H9 (cell line): Measurements from ENCODE around the gene ABHD12. TPM values are rescaled to one million over a fixed set of nuclear protein-coding genes. Genes with fewer than 3 reads are reported as not detected.

Experiments
- DNase-seq: peaks from one replicate; pipeline ENCODE4 v3.0.0-alpha.2; 2017
- H2AFZ ChIP-seq: one replicate; pipeline ENCODE4 v1.6.1; 2013; ENCODE audit warnings: mild to moderate bottlenecking, low read length, control low read depth, moderate library complexity
- H2AK5ac ChIP-seq: 2 replicates; pipeline ENCODE4 v1.6.1; 2013; ENCODE audit warnings: low read length, control low read depth, mixed read lengths; ENCODE audit not compliant: insufficient read length
- H2BK120ac ChIP-seq: one replicate; pipeline ENCODE4 v1.6.1; 2013; ENCODE audit warnings: low read depth, mild to moderate bottlenecking, low read length, control low read depth, inconsistent platforms; ENCODE audit not compliant: poor library complexity, severe bottlenecking
- H2BK12ac ChIP-seq: 2 replicates; pipeline ENCODE4 v1.6.1; 2013; ENCODE audit warnings: low read length, control low read depth, mixed read lengths, low read depth; ENCODE audit not compliant: insufficient read length
- H2BK15ac ChIP-seq: 2 replicates; pipeline ENCODE4 v1.6.1; 2013; ENCODE audit warnings: low read depth, low read length, control low read depth
- H2BK20ac ChIP-seq: one replicate; pipeline ENCODE4 v1.6.1; 2013; ENCODE audit warnings: low read depth, mild to moderate bottlenecking, low read length, control low read depth, inconsistent platforms; ENCODE audit not compliant: poor library complexity, severe bottlenecking
- H2BK5ac ChIP-seq: 2 replicates; pipeline ENCODE4 v1.6.1; 2013; ENCODE audit warnings: low read length, control low read depth, mixed read lengths; ENCODE audit not compliant: insufficient read length
- H3K14ac ChIP-seq: 2 replicates; pipeline ENCODE4 v1.6.1; 2013; ENCODE audit warnings: low read length, control low read depth; ENCODE audit not compliant: insufficient read depth
- H3K18ac ChIP-seq: 2 replicates; pipeline ENCODE4 v1.6.1; 2013; ENCODE audit warnings: low read depth, mild to moderate bottlenecking, mixed read lengths, low read length, control low read depth; ENCODE audit not compliant: insufficient read length
- H3K23ac ChIP-seq: 2 replicates; pipeline ENCODE4 v1.6.1; 2013; ENCODE audit warnings: low read length, control low read depth, mixed read lengths, low read depth; ENCODE audit not compliant: insufficient read length
- H3K23me2 ChIP-seq: 2 replicates; pipeline ENCODE4 v1.6.1; 2013; ENCODE audit warnings: low read depth, mild to moderate bottlenecking, mixed read lengths, low read length, control low read depth; ENCODE audit not compliant: insufficient read length, poor library complexity, severe bottlenecking
- H3K27ac ChIP-seq: 2 replicates; pipeline ENCODE4 v1.5.1; 2013; ENCODE audit warnings: low read length, control low read depth, mixed read lengths, low read depth; ENCODE audit not compliant: insufficient read length
- H3K27me3 ChIP-seq: 2 replicates; pipeline ENCODE4 v1.6.1; 2013; ENCODE audit warnings: low read length, control low read depth, inconsistent platforms; ENCODE audit not compliant: insufficient read depth
- H3K4ac ChIP-seq: 2 replicates; pipeline ENCODE4 v1.6.1; 2013; ENCODE audit warnings: low read depth, mild to moderate bottlenecking, control low read depth, inconsistent platforms, low read length, moderate library complexity
- H3K4me1 ChIP-seq: 2 replicates; pipeline ENCODE4 v1.6.1; 2013; ENCODE audit warnings: low read length, control low read depth, inconsistent platforms; ENCODE audit not compliant: insufficient read depth
- H3K4me2 ChIP-seq: 2 replicates; pipeline ENCODE4 v1.6.1; 2013; ENCODE audit warnings: low read length, control low read depth, mixed read lengths; ENCODE audit not compliant: insufficient read length, insufficient read depth
- H3K56ac ChIP-seq: 2 replicates; pipeline ENCODE4 v1.6.1; 2013; ENCODE audit warnings: low read depth, mild to moderate bottlenecking, mixed read lengths, low read length, control low read depth; ENCODE audit not compliant: insufficient read length
- H3K79me1 ChIP-seq: 2 replicates; pipeline ENCODE4 v1.6.1; 2013; ENCODE audit warnings: low read depth, mild to moderate bottlenecking, moderate library complexity, low read length, control low read depth, inconsistent platforms; ENCODE audit not compliant: insufficient read depth, poor library complexity, severe bottlenecking
- H3K79me2 ChIP-seq: 2 replicates; pipeline ENCODE4 v1.6.1; 2013; ENCODE audit warnings: low read length, control low read depth, inconsistent platforms; ENCODE audit not compliant: insufficient read depth
- H3K9ac ChIP-seq: 2 replicates; pipeline ENCODE4 v1.6.1; 2013; ENCODE audit warnings: low read length, control low read depth, mixed read lengths; ENCODE audit not compliant: insufficient read length; ENCODE audit errors: extremely low read depth
- H3K9me3 ChIP-seq: one replicate; pipeline ENCODE4 v1.6.1; 2013; ENCODE audit warnings: low read depth, low read length, inconsistent platforms; ENCODE audit not compliant: control insufficient read depth
- H3T11ph ChIP-seq: one replicate; pipeline ENCODE4 v1.6.1; 2013; ENCODE audit warnings: mild to moderate bottlenecking, low read length, control low read depth, inconsistent platforms
- H4K20me1 ChIP-seq: one replicate; pipeline ENCODE4 v1.6.1; 2013; ENCODE audit not compliant: control insufficient read depth, insufficient read length, insufficient read depth
- H4K5ac ChIP-seq: 2 replicates; pipeline ENCODE4 v1.6.1; 2013; ENCODE audit warnings: low read depth, mild to moderate bottlenecking, mixed read lengths, low read length, control low read depth; ENCODE audit not compliant: insufficient read length
- H4K8ac ChIP-seq: replicated peaks from 2 replicates; pipeline ENCODE4 v1.6.1; 2013; ENCODE audit warnings: low read length, control low read depth, mixed read lengths, low read depth; ENCODE audit not compliant: insufficient read length
- H4K91ac ChIP-seq: 2 replicates; pipeline ENCODE4 v1.6.1; 2013; ENCODE audit warnings: low read depth, mild to moderate bottlenecking, moderate library complexity, mixed read lengths, low read length, control low read depth; ENCODE audit not compliant: insufficient read length
- H3K27ac Mint-ChIP-seq, 3 experiments: 2 replicates in 2 of 3; 3 replicates in 1 of 3; pipeline ENCODE4 v1.8.0; 2020 to 2021; ENCODE audit warnings: mixed read lengths in 3 of 3, mild to moderate bottlenecking in 1 of 3, moderate library complexity in 1 of 3
- H3K27me3 Mint-ChIP-seq: 2 replicates; pipeline ENCODE4 v1.8.0; 2021; ENCODE audit warnings: low read depth, mild to moderate bottlenecking, moderate library complexity, mixed read lengths
- H3K36me3 Mint-ChIP-seq, 3 experiments: 2 replicates in 2 of 3; 3 replicates in 1 of 3; pipeline ENCODE4 v1.8.0; 2020 to 2021; ENCODE audit warnings: low read depth in 3 of 3, mixed read lengths in 3 of 3; ENCODE audit not compliant: insufficient read depth in 1 of 3
- H3K4me1 Mint-ChIP-seq, 2 experiments: 2 replicates each; pipeline ENCODE4 v1.8.0; 2020; ENCODE audit warnings: mixed read lengths in 2 of 2
- H3K4me3 Mint-ChIP-seq, 2 experiments: 2 replicates in 1 of 2; 3 replicates in 1 of 2; pipeline ENCODE4 v1.8.0; 2020 to 2021; ENCODE audit warnings: mild to moderate bottlenecking in 2 of 2, mixed read lengths in 2 of 2, moderate library complexity in 1 of 2
- H3K9me3 Mint-ChIP-seq, 2 experiments: 2 replicates in 1 of 2; 3 replicates in 1 of 2; pipeline ENCODE4 v1.8.0; 2020; ENCODE audit warnings: mild to moderate bottlenecking in 2 of 2, mixed read lengths in 2 of 2, moderate library complexity in 1 of 2
- WGBS: extraction: QIAGEN DNeasy Blood & Tissue Kit; methylation state at CpG from one replicate; pipeline ENCODE4 v1.1.7; 2013; ENCODE audit warnings: missing lambda C conversion rate, low lambda C conversion rate, mixed read lengths; ENCODE audit not compliant: insufficient read length; ENCODE audit errors: extremely low coverage; 5-methylcytosine and 5-hydroxymethylcytosine counted together
- total RNA-seq: library from RNA; stranded (reverse); gene quantifications from 2 replicates; pipeline ENCODE4 v1.2.1, GENCODE V29; 2021
- TF ChIP-seq, protein P1 (sequence below): fragments of 200-600 bp; sonication (generic); conservative IDR thresholded peaks from 3 replicates; pipeline ENCODE4 v1.8.0; 2021; ENCODE audit warnings: antibody characterized with exemption, mild to moderate bottlenecking

ABHD12 gene
- total RNA-seq, 1 experiment from 2014 or later, result 54.4 TPM

- Histone ChIP-seq H4K8ac (no peak overlapping the region), H2BK20ac (no peak overlapping the region), H3K4me2 (no peak overlapping the region), H2BK5ac (no peak overlapping the region), H3K9me3 (peaks cover 15% of the 10 kb centered on the region), H2AFZ (no peak overlapping the region), H2AK5ac (no peak overlapping the region), H3K4me1 (no peaks in the 10 kb centered on the region), H3T11ph (no peak overlapping the region), H3K56ac (no peak overlapping the region), H4K5ac (no peak overlapping the region), H3K23me2 (no peaks in the 10 kb centered on the region), H3K23ac (no peak overlapping the region), H3K4ac (no peak overlapping the region), H4K20me1 (no peaks in the 10 kb centered on the region), H3K9ac (no peak overlapping the region), H3K14ac (no peak overlapping the region), H3K18ac (no peak overlapping the region), H4K91ac (no peak overlapping the region), H3K79me1 (no peaks in the 10 kb centered on the region), H2BK15ac (no peak overlapping the region), H3K79me2 (no peaks in the 10 kb centered on the region), H3K27me3 (no peaks in the 10 kb centered on the region), H3K27ac (no peak overlapping the region), H2BK12ac (no peak overlapping the region), H2BK120ac (no peak overlapping the region)
- Mint-ChIP-seq H3K4me3 (no peak overlapping the region), H3K27me3 (peaks cover 10% of the 10 kb centered on the region), H3K9me3 (peaks cover 25% of the 10 kb centered on the region in 2 experiments), H3K36me3 (peaks cover 4 to 20% (median 15%) of the 10 kb centered on the region in 3 experiments; a peak in 6 of 7 replicates), H3K27ac (no peak overlapping the region), H3K4me1 (peaks cover 5 to 10% of the 10 kb centered on the region in 2 experiments; a peak in 3 of 4 replicates)
- TF ChIP-seq, protein P1, sequence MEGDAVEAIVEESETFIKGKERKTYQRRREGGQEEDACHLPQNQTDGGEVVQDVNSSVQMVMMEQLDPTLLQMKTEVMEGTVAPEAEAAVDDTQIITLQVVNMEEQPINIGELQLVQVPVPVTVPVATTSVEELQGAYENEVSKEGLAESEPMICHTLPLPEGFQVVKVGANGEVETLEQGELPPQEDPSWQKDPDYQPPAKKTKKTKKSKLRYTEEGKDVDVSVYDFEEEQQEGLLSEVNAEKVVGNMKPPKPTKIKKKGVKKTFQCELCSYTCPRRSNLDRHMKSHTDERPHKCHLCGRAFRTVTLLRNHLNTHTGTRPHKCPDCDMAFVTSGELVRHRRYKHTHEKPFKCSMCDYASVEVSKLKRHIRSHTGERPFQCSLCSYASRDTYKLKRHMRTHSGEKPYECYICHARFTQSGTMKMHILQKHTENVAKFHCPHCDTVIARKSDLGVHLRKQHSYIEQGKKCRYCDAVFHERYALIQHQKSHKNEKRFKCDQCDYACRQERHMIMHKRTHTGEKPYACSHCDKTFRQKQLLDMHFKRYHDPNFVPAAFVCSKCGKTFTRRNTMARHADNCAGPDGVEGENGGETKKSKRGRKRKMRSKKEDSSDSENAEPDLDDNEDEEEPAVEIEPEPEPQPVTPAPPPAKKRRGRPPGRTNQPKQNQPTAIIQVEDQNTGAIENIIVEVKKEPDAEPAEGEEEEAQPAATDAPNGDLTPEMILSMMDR, result peak; percentile 70
- WGBS, result no CpG with 5 or more reads among the region's 5 CpGs
- peak; percentile 43 for DNase-seq
Measured at GRCh38 chr20:25399037-25399430, 8.4 kb upstream of the ABHD12 start.
